ENCODE results near the gene GALM. TPM values are rescaled to one million over a fixed set of nuclear protein-coding genes. Genes with fewer than 3 reads are reported as not detected.

The GALM gene
- polyA plus RNA-seq, 1 donor from 2014 or later = not detected

DNA sequence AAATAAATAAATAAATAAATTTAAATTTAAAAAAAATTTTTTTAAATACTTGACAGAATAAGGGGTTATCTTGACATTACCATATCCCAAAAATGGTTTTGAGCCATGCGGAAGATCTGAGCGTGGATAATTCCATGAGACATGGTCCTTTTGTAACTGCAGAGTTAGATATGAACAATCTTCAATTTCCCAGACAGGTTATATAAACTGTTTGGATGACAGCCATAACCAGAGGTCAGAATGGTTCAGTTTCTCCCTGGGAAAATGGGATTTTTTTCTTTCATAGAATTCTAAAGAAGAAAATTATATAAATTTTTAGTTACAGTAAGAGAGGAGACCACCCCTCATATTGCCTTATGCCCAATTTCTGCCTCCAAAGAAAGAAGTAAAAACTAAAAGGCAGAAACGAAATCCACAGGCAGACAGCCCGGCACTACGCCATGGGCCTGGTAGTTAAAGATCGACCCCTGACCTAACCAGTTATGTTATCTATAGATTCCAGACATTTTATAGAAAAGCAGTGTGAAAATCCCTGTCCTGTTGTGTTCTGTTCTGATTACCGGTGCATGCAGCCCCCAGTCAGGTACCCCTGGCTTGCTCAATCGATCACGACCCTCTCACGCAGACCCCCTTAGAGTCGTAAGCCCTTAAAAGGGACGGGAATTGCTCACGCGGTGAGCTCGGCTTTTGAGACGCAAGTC, 3.0 kb downstream of the GALM start:
- TF ChIP-seq MXI1 (conservative IDR thresholded peaks at IDR 0.05; ENCODE audit: poor library complexity, severe bottlenecking) = no peak
- TF ChIP-seq EZH2 (IDR thresholded peaks at IDR 0.05; ENCODE audit: borderline replicate concordance, insufficient read depth, low read length, poor library complexity, severe bottlenecking) = no peak
- no peak for TF ChIP-seq POLR2AphosphoS5 (IDR thresholded peaks at IDR 0.05)
- TF ChIP-seq, protein P1, sequence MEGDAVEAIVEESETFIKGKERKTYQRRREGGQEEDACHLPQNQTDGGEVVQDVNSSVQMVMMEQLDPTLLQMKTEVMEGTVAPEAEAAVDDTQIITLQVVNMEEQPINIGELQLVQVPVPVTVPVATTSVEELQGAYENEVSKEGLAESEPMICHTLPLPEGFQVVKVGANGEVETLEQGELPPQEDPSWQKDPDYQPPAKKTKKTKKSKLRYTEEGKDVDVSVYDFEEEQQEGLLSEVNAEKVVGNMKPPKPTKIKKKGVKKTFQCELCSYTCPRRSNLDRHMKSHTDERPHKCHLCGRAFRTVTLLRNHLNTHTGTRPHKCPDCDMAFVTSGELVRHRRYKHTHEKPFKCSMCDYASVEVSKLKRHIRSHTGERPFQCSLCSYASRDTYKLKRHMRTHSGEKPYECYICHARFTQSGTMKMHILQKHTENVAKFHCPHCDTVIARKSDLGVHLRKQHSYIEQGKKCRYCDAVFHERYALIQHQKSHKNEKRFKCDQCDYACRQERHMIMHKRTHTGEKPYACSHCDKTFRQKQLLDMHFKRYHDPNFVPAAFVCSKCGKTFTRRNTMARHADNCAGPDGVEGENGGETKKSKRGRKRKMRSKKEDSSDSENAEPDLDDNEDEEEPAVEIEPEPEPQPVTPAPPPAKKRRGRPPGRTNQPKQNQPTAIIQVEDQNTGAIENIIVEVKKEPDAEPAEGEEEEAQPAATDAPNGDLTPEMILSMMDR (IDR thresholded peaks at IDR 0.05; ENCODE audit: poor library complexity, severe bottlenecking) = no peak
- TF ChIP-seq SMC3 (conservative IDR thresholded peaks at IDR 0.05; ENCODE audit: poor library complexity) = no peak
- TF ChIP-seq, protein P2, sequence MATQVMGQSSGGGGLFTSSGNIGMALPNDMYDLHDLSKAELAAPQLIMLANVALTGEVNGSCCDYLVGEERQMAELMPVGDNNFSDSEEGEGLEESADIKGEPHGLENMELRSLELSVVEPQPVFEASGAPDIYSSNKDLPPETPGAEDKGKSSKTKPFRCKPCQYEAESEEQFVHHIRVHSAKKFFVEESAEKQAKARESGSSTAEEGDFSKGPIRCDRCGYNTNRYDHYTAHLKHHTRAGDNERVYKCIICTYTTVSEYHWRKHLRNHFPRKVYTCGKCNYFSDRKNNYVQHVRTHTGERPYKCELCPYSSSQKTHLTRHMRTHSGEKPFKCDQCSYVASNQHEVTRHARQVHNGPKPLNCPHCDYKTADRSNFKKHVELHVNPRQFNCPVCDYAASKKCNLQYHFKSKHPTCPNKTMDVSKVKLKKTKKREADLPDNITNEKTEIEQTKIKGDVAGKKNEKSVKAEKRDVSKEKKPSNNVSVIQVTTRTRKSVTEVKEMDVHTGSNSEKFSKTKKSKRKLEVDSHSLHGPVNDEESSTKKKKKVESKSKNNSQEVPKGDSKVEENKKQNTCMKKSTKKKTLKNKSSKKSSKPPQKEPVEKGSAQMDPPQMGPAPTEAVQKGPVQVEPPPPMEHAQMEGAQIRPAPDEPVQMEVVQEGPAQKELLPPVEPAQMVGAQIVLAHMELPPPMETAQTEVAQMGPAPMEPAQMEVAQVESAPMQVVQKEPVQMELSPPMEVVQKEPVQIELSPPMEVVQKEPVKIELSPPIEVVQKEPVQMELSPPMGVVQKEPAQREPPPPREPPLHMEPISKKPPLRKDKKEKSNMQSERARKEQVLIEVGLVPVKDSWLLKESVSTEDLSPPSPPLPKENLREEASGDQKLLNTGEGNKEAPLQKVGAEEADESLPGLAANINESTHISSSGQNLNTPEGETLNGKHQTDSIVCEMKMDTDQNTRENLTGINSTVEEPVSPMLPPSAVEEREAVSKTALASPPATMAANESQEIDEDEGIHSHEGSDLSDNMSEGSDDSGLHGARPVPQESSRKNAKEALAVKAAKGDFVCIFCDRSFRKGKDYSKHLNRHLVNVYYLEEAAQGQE (IDR thresholded peaks at IDR 0.05; ENCODE audit: borderline replicate concordance) = no peak
- no peak for TF ChIP-seq EP300 (conservative IDR thresholded peaks at IDR 0.05; ENCODE audit: poor library complexity, severe bottlenecking)
- TF ChIP-seq TAF1 (IDR thresholded peaks at IDR 0.05; ENCODE audit: low read depth) = no peak
- TF ChIP-seq RAD21 (conservative IDR thresholded peaks at IDR 0.05) = no peak
- H3F3A ChIP-seq (ENCODE audit: insufficient read depth, low read length, poor library complexity, severe bottlenecking) = no peaks in the 10 kb centered on the region
- no peaks in the 10 kb centered on the region for H3K9me2 ChIP-seq (ENCODE audit: insufficient read depth, low read length)
- H3K36me3 ChIP-seq (ENCODE audit: insufficient read depth, low read length) = no peaks in the 10 kb centered on the region
- H4K20me1 ChIP-seq (ENCODE audit: insufficient read depth) = no peaks in the 10 kb centered on the region
- no peak overlapping the region for H3K27ac ChIP-seq (ENCODE audit: low read length)
- H3K4me2 ChIP-seq (ENCODE audit: low read length) = no peak overlapping the region
- no peaks in the 10 kb centered on the region for H3K79me2 ChIP-seq (replicated peaks; ENCODE audit: insufficient read depth, low read length)
- no peaks in the 10 kb centered on the region for H3K9me3 ChIP-seq (ENCODE audit: low read length)
- no peak overlapping the region for H3K9ac ChIP-seq (ENCODE audit: low read length)
- H3K27me3 ChIP-seq (ENCODE audit: insufficient read depth, low read depth, low read length) = no peaks in the 10 kb centered on the region
- H3K4me3 ChIP-seq (ENCODE audit: low read length) = no peak overlapping the region
- H2AFZ ChIP-seq (ENCODE audit: low read depth, low read length) = no peak overlapping the region

DNA sequence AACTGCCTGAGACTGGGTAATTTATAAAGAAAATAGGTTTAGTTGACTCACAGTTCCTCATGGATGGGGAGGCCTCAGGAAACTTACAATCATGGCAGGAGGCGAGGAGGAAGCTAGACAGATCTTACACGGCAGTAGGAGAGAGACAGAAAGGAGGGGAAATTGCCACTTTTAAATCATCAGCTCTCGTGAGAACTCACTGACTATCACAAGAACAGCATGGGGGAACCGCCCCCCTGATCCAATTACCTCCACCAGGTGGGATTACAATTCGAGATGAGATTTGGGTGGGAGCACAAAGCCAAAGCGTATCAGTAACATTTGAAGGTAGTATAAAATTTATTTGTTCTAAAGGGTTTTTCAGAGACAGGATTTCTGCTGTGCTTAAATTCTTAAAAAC, 5.4 kb downstream of the GALM start:
- Histone ChIP-seq H3K9me2 (ENCODE audit: insufficient read depth, low read length) (no peaks in the 10 kb centered on the region), H2AFZ (ENCODE audit: low read depth, low read length) (no peak overlapping the region), H4K20me1 (ENCODE audit: insufficient read depth) (no peaks in the 10 kb centered on the region), H3K27ac (ENCODE audit: low read length) (no peak overlapping the region), H3K79me2 (replicated peaks; ENCODE audit: insufficient read depth, low read length) (no peaks in the 10 kb centered on the region), H3K9me3 (ENCODE audit: low read length) (no peaks in the 10 kb centered on the region), H3K4me2 (ENCODE audit: low read length) (no peak overlapping the region), H3K27me3 (ENCODE audit: insufficient read depth, low read depth, low read length) (no peaks in the 10 kb centered on the region), H3K4me3 (ENCODE audit: low read length) (no peak overlapping the region), H3F3A (ENCODE audit: insufficient read depth, low read length, poor library complexity, severe bottlenecking) (no peaks in the 10 kb centered on the region), H3K36me3 (ENCODE audit: insufficient read depth, low read length) (no peaks in the 10 kb centered on the region), H3K9ac (ENCODE audit: low read length) (no peak overlapping the region)
- TF ChIP-seq RAD21 (conservative IDR thresholded peaks at IDR 0.05) = no peak
- TF ChIP-seq TAF1 (IDR thresholded peaks at IDR 0.05; ENCODE audit: low read depth) = no peak
- TF ChIP-seq, protein P2 (IDR thresholded peaks at IDR 0.05; ENCODE audit: borderline replicate concordance) = no peak
- no peak for TF ChIP-seq EP300 (conservative IDR thresholded peaks at IDR 0.05; ENCODE audit: poor library complexity, severe bottlenecking)
- TF ChIP-seq EZH2 (IDR thresholded peaks at IDR 0.05; ENCODE audit: borderline replicate concordance, insufficient read depth, low read length, poor library complexity, severe bottlenecking) = no peak
- no peak for TF ChIP-seq POLR2AphosphoS5 (IDR thresholded peaks at IDR 0.05)
- no peak for TF ChIP-seq MXI1 (conservative IDR thresholded peaks at IDR 0.05; ENCODE audit: poor library complexity, severe bottlenecking)
- TF ChIP-seq SMC3 (conservative IDR thresholded peaks at IDR 0.05; ENCODE audit: poor library complexity) = no peak
- TF ChIP-seq, protein P1 (IDR thresholded peaks at IDR 0.05; ENCODE audit: poor library complexity, severe bottlenecking) = no peak
